Suprapubic skin (tissue), 4 donors: ENCODE measurements around the gene C2orf49.

Source experiments
- EP300 ChIP-seq: sonication (generic); formaldehyde crosslinking; IDR thresholded peaks from one replicate; pipeline ENCODE4 v1.6.1; 2017; ENCODE audit warnings: antibody characterized with exemption
- POLR2A ChIP-seq, 2 donors: fragments of 450-650 bp; IDR thresholded peaks; one replicate each; pipeline ENCODE4 v1.6.1; 2017; ENCODE audit warnings: antibody characterized with exemption in 2 of 2, mild to moderate bottlenecking in 2 of 2, moderate library complexity in 2 of 2
- POLR2AphosphoS5 ChIP-seq, 3 donors: sonication (generic); formaldehyde crosslinking; IDR thresholded peaks; one replicate each; pipeline ENCODE4 v1.6.1; 2017; ENCODE audit warnings: antibody characterized with exemption in 3 of 3
- TF ChIP-seq, protein P1 (sequence below), 2 donors: fragments of 200-600 bp in 1 of 2; fragments of 450-650 bp in 1 of 2; sonication (generic) in 1 of 2; IDR thresholded peaks; one replicate each; pipeline ENCODE4 v1.5.1; 2016 to 2019; ENCODE audit warnings: antibody characterized with exemption in 2 of 2, mild to moderate bottlenecking in 1 of 2, moderate library complexity in 1 of 2

DNA sequence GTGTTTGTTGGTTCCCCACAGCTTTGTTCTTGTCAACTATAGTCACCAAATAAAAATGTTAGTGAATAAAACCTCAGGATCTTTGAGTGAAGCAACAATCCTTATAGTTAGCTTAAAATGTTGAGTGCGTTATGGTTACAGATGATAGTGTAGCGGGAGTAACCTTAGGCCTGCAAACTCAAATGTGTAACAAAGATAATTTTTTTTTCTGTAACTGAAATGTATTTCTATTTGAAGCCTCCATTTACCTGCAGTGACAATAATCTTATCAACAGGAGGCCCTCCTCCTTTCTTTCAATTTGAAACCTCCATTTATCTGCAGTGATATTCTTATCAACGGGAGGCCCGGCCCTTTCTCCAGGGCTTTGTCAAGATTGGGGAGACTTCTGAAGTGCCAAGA is 3.1 kb upstream of the C2orf49 start:
- TF ChIP-seq POLR2AphosphoS5 (IDR thresholded peaks at IDR 0.05) (no peak), POLR2A (IDR thresholded peaks at IDR 0.05) (no peak), EP300 (no peak)
- TF ChIP-seq, protein P1, sequence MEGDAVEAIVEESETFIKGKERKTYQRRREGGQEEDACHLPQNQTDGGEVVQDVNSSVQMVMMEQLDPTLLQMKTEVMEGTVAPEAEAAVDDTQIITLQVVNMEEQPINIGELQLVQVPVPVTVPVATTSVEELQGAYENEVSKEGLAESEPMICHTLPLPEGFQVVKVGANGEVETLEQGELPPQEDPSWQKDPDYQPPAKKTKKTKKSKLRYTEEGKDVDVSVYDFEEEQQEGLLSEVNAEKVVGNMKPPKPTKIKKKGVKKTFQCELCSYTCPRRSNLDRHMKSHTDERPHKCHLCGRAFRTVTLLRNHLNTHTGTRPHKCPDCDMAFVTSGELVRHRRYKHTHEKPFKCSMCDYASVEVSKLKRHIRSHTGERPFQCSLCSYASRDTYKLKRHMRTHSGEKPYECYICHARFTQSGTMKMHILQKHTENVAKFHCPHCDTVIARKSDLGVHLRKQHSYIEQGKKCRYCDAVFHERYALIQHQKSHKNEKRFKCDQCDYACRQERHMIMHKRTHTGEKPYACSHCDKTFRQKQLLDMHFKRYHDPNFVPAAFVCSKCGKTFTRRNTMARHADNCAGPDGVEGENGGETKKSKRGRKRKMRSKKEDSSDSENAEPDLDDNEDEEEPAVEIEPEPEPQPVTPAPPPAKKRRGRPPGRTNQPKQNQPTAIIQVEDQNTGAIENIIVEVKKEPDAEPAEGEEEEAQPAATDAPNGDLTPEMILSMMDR (IDR thresholded peaks at IDR 0.05) = no peak
